ENCODE data around the gene FOXRED2.

GRCh38 chr22:36550701-36551495, 44.1 kb upstream of the FOXRED2 start:
- TF ChIP-seq GATA2 (IDR thresholded peaks at IDR 0.05; ENCODE audit: low read depth, low read length) (no peak), GATA3 (IDR thresholded peaks at IDR 0.05; ENCODE audit: low read depth, low read length) (no peak)
